GM23248 (cell line): Measurements from ENCODE around the gene GPD1L.

Experiments
- EZH2 ChIP-seq: fragments of 200-600 bp; sonication (generic); IDR thresholded peaks from 2 replicates; pipeline ENCODE4 v1.6.1; 2018; ENCODE audit warnings: antibody characterized with exemption, mild to moderate bottlenecking; ENCODE audit not compliant: insufficient read depth, poor library complexity, severe bottlenecking
- EZH2phosphoT487 ChIP-seq: fragments of 200-600 bp; sonication (generic); IDR thresholded peaks from 2 replicates; pipeline ENCODE4 v1.6.1; 2018; ENCODE audit warnings: antibody characterized with exemption, moderate library complexity, mild to moderate bottlenecking, low read depth; ENCODE audit not compliant: insufficient read depth

- TF ChIP-seq EZH2 (no peak), EZH2phosphoT487 (no peak)
These were observed 11.8 kb downstream of the GPD1L start for GRCh38 chr3:32118215-32118614.
